HG03442 (cell line): ENCODE results near the gene SKIDA1.
A peak's percentile ranks its signal among the peaks of the same experiment; 100 is the strongest.

ENCODE experiments used
- ATAC-seq: cut with Tn5 transposase; IDR thresholded peaks from one replicate; pipeline ENCODE4 v1.9.1; 2021; ENCODE audit warnings: mild to moderate bottlenecking, moderate library complexity; ENCODE audit not compliant: unreplicated experiment

Gene SKIDA1

DNA sequence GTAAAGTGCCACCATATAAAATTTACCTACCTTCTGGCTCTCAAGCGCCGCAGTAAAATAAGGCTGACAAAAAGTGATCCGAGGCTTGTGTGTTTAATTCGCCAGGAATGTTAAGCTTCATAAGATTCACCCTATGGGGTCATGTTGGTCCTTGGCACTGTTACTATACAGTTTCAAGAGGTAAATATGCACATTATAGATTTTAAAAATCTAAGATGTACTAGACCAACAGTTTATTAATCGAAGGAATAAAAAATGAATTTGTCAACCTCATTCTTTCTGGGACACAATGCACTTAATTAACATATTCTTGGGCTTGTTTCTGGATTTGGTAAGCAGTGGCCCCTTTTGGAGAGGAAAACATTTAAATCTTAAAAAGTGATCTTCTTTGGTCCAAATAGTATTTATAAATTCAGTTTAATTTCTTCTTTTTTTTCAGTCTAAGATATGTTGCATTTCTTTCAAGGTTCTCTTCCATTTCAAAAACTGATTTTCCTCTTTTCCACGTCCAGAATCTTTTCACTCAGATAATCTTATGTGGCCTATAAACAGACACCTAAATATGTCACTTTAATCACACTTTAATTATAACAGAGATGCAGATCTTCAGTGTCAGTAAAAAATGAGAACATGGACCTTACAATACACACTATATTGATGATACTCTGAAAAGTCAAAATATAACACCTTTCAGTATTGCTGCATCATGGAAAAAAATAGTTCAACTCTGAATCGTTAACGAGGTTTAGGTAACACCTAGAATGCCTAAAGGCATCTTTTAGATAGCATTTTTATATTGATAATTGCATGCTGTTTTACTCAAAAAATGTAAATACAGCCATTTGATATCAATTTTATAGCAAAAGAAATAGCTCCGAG lies 3.8 kb upstream of the SKIDA1 start:
- no peak for ATAC-seq

DNA sequence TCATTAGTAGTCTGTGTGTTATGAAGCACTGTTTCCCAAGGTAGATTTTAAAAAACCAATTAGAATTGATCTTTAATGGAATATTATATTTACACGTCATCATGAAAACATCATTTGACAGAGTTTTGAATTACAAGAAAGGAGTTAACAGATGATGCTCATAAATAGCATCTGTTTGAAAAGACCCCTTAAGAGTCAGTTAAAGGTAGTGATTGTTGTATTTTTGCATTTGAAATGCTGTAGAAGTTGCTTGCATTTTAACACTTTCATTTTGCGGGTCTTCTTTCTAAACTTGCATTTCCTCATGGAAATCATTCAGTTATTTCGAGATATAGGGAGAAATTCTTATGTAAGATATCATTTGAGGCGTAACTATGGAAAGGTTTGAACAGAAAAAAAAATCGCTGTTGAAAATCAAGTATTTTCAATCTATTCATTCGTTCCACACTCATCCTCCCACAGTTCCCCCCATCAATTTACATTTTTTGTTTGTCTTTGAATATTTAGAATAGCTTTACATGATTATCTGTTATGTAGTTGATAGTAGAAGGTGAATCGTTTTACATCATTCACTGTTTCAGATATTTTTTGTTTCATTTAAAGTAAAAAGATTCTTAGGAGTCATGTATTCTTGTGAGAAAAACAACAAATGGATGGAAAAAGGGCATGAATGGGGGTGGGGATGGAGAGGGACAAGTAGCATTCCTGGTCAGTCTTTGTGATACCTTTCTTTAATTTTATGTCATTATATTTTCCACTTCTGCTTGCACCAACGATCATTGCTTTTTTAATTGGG lies 3.0 kb upstream of the SKIDA1 start:
- ATAC-seq: no peak

DNA sequence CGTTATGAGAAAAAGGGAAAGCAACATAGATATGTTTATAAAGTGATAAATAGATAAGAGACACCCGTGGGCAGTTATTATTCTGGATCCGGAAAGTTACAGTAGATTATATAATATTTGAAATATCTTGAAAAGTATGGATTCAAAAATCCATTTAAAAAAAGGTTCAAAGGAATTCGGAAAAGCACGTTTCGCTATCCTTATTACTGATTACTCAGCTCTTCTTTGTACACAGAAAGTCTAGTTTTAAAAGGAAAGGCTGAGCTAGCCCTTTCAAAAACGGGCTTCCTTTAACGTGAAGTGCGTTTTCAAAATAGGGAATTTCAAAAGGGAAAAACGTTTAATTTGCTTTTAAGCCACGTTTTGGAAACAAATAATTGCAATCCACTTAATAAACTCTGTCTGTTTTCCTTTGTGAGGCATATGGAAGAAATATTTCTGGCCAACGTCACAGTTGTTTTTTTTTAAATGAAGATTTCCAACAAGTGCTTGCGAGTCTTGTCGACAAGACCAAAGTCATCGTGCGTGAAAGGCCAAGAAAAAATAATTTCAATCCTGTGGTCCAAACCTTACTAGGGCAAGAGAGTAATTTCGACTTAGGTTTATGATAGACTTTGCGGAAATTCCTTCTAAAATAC lies 2.2 kb upstream of the SKIDA1 start:
- no peak for ATAC-seq

DNA sequence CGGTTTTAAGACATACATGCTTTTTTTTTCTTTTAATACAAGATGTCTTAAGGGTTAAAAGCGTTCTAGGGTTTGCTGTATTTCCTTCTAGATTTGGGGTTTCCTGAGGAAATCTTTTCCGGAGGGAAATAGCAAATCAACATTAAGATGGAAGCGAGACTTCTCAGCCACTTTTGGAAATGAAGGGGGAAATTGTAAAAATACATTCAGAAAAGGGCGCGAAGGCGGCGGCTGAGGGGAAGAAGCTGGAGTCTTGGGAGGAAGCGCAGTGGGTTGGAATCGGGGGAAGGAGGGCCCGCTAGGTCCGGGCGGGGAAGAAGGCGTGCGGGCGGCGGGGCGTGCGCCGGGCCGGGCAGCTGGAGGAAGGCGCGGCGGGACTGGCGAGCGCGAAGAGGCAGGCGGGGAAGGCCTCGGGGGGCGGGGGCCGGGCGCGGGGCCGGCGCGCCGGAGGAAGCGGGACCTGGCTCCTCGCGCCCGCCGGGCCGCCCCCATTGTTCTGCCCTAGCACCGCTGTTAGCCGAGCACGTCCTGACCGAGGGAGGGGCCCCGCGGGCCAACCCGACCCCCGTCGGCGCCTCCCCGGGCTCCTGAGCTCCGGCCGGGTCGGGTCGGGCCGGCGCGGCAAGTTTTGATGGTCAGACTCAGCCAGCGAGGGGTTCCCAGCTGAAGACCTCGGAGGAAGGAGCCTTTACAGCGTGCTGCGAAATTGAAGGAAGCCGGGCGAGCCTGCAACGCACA lies 1.5 kb upstream of the SKIDA1 start:
- ATAC-seq: no peak

DNA sequence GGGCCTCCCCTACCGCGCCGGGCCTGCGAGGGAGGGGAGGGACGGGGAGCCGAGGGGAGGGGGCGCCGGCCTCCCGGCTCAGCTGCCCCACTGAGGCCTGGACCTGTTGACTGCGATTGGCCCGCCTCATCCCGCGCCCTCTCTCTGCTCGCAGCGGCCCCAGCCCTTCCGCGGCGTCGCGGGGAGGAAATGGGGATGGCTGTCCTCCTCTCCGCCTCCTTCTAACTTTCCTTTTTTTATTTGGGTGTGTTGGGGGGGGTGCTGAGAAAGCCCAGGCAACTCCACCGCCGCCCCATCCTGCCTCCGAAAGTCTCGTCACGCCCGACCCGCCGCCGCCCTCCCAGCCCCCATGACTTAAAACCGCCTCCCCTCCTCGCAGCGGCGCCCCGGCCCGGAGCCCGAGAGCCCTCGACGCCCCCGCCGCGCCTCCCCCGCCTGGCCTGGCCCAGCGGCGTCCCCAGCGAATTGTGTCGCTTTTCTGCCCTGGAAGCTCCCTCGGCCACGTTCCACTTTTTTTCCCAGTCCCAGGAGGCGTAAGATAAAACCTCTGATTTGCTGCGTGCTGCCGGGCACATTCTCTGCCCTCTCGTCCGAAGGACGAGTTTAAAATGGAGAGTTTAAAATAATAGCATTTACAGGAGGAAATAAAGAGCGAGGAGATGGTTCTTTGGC lies 842 bp upstream of the SKIDA1 start:
- peak; percentile 18 for ATAC-seq

DNA sequence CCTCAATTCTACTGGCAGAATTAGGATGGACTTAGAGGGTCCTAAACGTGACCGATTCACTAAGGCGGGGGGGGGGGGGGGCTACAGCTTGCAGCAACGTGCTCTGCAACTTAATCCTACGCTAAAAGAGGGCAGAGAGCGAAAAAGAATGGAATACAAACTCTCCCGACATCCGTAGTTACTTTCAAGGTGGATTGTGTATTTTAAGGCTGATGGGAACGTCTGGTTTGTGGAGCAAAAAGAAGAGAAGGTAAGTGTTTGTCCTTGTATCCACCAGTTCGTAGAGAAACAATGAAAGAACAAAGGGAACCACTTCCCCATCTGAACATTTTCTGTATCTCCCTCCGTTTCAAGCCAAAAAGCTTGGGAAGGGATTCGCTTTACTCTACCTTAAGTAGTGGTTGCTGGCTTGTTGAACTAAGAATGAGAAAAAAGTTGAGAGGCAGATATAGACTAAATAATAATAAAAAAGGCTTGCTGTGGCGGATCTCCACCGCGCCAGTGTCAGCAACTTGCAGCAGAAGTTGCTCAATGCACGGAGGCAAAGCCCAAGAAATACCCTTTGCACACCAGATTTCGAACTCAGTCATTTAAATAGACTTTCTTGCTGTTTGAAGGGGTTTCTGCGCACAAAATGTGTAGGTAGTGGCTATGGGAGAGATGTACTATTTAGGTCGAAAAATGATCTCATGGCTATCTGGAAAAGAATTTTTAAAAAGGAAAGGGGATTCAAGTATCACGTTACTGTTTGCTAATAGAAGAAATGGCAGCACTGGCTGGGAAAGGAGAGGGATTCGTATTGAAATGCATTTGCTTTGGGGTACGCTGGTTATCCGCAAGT lies 736 bp downstream of the SKIDA1 start:
- no peak for ATAC-seq

DNA sequence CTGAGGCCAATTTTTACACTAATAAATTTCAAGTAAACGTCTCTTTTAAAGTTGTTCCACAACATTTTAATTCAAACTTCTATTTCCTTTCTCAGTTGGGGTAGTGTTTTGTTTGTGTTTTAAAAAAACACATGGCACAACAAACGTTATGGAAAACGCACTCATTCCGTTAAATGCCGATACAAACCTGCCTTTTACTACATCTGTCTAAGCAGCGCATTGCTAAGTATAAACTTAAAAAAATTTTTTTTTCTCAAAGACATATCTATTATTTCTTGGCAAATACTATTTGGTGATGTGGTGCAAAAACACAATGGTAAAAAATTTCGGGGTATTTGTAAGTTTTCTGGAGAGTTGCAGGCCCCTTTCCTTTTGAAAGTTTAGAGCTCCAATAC lies 1.4 kb downstream of the SKIDA1 start:
- no peak for ATAC-seq

DNA sequence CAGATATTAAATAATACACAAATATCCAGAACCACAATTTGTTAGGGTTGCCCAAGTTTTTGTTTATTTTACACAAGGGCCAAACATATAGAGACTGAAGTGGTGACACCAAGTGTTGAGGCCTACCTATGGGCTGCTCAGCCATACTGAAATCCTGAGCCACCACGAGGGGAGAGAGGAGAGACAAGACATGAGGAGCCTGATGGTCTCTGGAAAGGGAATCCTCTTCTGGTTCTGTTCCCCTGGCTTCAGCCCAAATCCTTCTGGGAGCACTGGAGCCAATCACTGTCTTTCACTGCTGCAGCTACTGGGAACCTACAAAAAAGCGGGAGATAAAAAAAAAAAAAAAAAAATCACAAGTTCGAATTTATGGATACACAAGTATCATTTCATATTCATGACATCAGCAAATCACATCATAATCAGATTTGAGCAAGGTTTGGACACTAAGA lies 1.9 kb downstream of the SKIDA1 start:
- ATAC-seq: no peak

DNA sequence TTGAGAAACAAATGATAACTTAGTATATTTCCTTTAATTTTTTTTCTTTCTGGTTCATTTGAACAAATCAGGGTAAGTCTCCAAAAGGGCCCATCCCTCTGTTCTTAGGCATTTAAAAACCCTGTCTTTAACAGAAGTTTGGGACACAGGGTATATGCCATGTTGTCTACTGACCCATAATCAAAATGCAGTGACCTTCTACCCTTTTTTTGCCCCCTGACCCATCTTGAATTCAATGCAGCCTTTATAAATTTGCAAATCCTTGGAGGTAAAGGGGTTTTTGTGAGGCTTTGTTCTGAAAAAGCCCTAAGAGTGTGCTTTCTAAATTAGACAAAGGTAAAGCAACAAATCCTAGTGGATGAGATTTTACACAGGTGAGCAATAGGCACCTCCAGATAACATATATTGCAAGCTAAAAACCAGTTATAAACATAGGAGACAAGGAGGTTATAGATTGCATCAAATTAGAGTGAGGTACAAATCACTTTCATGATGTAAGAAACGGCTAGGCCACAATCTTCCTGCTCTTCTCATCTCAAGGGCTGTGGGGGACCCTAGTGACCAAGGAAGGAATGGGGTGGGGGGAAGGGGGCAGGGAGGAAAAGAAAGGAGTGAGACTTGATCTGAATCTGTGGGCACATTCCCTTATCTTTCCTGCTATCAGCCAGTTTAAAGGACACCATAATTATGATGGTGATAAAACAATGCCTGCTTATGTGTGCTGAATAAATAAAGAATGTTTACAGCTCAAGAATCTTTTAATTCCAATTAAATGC lies 2.7 kb downstream of the SKIDA1 start:
- no peak for ATAC-seq

DNA sequence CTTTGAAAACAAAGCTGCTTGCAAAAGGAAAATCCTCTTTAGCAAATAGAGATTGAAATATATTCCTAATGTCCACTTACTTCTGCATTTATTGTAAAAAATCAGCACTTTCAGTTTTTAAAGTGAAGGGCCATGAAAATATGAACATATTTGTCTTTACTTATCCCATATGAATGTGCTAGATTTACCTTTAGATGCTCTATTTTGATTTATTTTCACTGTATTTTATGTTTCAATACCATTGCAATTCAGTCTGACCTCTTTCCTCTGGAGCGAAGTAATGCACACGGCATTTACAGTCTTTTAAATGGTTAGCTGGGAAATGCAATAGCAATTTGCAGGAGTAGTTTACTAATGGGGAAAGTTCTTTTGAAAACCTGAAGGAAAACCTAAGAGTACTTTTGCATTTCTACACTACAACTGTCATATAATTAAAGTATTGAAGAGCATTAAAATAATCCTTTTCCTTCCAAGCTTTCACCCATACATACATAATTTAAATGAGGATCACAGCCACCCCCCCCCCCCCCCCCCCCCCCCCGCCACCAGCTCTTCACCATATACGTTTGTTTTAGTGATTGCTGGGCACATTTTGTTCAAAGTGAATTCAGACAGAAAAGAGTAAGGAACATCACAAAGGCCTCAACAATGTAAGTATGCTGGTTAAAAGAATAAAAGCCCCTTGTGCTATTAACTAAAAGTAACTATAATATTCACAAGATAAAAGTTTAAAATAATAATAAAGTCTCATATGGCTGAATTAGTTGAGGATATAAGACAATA lies 3.5 kb downstream of the SKIDA1 start:
- no peak for ATAC-seq

DNA sequence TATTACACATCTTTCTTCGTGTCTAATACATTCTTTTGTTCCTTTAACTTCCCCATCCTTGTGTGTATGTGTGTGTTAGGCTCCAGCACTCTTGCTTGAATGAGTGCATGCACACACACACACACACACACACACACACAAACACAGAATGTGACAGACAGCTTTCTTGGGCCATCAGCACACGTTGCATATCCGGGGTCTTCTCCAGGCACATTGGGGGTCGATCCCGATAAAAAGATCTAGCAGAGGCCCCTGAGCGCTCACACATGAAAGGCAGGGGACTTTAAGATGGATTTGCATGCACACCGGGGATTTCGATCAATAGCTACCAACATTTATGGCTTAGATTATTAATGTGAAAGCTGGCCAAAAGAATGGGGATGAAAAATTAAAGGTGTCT lies 4.5 kb downstream of the SKIDA1 start:
- no peak for ATAC-seq

DNA sequence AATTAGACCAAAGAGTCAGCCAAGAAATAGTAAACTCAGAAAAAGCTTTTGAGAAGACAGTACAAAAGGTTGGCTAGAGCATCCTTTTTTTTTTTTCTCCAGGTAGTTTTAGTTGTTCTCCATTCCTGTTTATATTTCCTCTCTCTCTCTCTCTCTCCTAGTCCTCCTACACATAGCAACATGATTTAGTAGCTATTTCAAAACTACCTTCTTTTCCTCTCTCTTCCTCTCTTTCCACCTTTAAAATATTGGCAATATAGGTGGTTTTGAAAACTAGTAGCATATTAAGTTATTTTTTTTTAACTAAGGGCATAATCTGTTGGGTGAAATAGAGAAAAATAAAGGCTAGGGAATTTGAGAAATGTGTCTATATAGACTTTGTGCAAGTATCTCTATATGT lies 5.0 kb downstream of the SKIDA1 start:
- no peak for ATAC-seq

DNA sequence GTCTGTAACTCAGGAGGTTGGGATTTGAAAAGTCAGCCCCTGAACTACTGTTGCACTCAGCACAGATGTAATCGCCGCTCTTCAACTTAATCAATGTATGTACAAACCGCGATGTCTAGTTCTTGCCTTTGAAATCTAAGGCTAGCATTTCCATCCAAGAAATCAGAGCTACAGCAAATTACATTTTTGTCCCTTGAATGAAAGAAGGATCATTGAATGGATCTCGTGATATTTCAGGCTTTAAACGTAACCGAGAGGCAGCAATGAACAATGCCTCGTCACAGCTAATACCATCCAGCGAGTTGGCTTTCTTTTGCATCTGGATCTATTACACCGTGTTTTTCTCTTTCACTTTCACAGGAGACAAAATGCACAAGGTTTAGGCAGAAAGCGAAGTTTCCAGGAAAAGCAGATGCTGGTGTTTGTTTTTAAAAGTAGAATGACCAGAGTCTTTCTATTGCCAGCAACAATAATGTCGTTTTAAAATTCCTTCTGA lies 5.5 kb downstream of the SKIDA1 start:
- ATAC-seq: peak; percentile 35

DNA sequence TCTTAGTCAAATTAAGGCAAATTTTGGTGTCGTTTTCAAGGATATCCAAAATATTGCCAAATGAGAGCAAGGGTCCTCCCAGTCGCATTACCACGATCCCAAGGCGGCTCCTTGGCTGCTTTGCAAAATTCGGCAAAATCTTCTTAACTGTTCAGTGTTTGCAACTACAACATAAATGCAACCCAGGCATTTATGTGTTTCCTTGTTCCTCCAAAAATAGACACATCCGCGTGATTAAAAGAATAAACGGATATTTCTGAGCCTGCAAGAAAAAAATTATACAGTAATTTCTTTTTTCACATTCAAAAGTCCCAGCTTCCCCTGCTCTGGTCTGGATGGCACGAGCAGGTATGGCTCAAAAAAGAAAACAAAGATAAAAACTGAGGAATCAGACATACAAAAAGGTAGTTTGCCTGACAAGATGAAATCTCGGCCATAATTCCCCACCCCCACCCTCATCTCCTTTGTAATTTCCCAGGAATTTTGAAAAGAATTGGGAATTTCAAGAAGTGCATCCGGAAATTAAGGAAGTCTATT lies 6.0 kb downstream of the SKIDA1 start:
- no peak for ATAC-seq

DNA sequence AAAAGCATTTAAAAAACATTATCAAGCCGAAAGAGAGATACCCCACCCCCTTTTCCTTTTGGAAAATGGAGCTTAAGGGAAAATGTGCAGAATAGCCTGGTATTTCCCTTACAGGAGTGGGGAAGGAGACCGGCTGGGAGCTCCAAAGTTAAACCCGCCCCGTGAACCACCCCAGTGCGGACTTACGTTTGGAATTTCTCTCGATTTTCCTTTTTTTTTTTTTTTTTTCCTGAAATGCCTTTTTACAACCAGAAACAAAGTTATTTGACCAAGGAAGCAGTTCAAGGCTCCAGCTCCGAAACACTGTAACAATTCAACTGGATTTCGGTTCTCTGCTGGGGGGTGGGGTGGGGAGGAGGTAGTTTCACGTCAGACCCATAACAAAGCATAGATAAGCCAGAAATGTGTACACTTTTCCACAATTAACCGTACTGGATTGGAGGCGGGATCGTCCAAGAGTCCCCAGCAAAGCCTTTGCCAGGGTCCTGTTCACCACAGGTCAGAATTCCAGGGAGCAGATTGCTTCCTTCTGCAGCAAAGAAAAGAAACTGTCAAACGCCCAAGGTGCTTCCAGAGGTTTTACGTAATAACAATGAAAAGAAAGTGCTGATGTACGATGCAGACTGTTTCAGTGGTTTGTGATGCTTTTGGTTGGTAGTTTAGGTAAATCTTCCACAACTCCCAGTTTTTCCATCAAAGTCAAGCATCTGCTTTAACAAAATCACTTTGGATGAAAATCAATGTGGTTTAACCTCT lies 6.7 kb downstream of the SKIDA1 start:
- no peak for ATAC-seq

DNA sequence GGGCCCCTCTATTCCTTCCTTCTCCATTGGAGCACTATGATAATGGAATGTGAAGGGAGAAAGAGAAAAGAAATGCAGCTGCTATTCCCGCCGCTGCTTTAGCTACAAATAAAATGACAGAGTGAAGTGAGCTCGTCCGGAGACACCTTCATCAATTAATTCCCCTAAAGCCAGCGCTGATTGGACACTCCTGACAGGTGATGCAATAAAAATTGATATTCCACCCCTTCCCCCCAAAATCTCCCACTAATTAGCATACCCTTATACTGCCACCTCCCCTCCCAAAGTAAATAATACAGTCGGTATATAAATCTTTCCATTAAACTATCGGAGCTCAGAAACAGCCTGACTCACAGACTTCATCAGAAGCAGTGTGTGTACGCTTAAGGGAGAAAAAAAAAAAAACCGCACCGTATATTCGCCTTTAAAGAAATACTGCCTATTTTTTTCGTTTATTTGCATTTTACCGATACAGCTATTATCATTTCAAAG lies 7.3 kb downstream of the SKIDA1 start:
- ATAC-seq: no peak
